Body of pancreas (tissue), 4 donors: ENCODE measurements around the gene HDDC3. TPM values are rescaled to one million over a fixed set of nuclear protein-coding genes. Genes with fewer than 3 reads are reported as not detected.

Experiments used
- ATAC-seq: fragments of 150-250 bp; one replicate; pipeline ENCODE4 v1.9.1; 2016
- DNase-seq, 4 donors: peaks; one replicate each; pipeline ENCODE4 v3.0.0-alpha.2; 2019
- H3K27ac ChIP-seq, 4 donors: fragments of 200-600 bp; sonication (generic); 1 replicate in 3 of 4; 2 replicates in 1 of 4; pipeline versions ENCODE4 v1.5.1 to v1.6.1; 2016 to 2019; ENCODE audit warnings: mild to moderate bottlenecking in 1 of 4, mixed read lengths in 1 of 4, moderate library complexity in 1 of 4
- H3K27me3 ChIP-seq, 2 donors: fragments of 200-600 bp; sonication (generic); one replicate each; pipeline ENCODE4 v1.6.0; 2016; ENCODE audit warnings: mild to moderate bottlenecking in 1 of 2
- H3K36me3 ChIP-seq, 2 donors: fragments of 200-600 bp; sonication (generic); replicated peaks in 1 of 2; 2 replicates each; pipeline ENCODE4 v1.5.1; 2016; ENCODE audit warnings: low read depth in 2 of 2; ENCODE audit not compliant: insufficient read depth in 1 of 2
- H3K4me1 ChIP-seq: fragments of 200-600 bp; sonication (generic); one replicate; pipeline ENCODE4 v1.6.0; 2016
- H3K4me3 ChIP-seq, 2 donors: fragments of 200-600 bp; sonication (generic); 1 replicate in 1 of 2; 2 replicates in 1 of 2; pipeline ENCODE4 v1.5.1; 2016 to 2019
- H3K9me3 ChIP-seq, 3 donors: fragments of 200-600 bp; sonication (generic); 1 replicate in 2 of 3; 2 replicates in 1 of 3; pipeline ENCODE4 v1.5.1; 2016
- POLR2A ChIP-seq, 3 donors: fragments of 450-650 bp; IDR thresholded peaks; one replicate each; pipeline ENCODE4 v1.6.1; 2016; ENCODE audit warnings: antibody characterized with exemption in 3 of 3, mild to moderate bottlenecking in 2 of 3
- WGBS, 2 donors: methylation state at CpG; one replicate each; pipeline ENCODE4 v1.1.5; 2017; 5-methylcytosine and 5-hydroxymethylcytosine counted together
- intact Hi-C: fragments of 100-400 bp; cut with DNase I; formaldehyde crosslinking; loops from one replicate; pipeline ENCODE4 v1.15.1; 2023
- total RNA-seq, 2 donors: library from RNA; depleted of rRNA; stranded (reverse); fragments of >200 nt; gene quantifications; one replicate each; pipeline ENCODE4 v1.1.0, GENCODE V29; 2016
- TF ChIP-seq, protein P1 (sequence below), 7 experiments: fragments of 450-650 bp in 4 of 7; fragments of 200-600 bp in 3 of 7; sonication (generic) in 3 of 7; IDR thresholded peaks; one replicate each; pipeline ENCODE4 v1.5.1; 2016 to 2019; ENCODE audit warnings: antibody characterized with exemption in 7 of 7

The HDDC3 gene
- total RNA-seq, 2 donors from 2014 or later, result 13.8 to 14.5 TPM

DNA sequence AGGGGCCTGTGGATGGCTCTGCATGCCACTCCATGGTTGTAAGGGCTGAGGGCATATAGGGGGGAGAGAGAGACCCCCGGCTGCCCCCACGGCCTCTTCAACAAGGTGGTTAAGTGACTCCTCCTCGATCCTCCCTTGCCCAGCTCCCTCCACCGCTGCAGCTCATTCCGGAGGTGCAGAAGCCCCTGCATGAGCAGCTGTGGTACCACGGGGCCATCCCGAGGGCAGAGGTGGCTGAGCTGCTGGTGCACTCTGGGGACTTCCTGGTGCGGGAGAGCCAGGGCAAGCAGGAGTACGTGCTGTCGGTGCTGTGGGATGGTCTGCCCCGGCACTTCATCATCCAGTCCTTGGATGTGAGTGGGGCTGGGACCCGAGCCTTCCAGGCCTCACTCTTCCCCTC lies 41.5 kb downstream of the HDDC3 start:
- TF ChIP-seq POLR2A (IDR thresholded peaks at IDR 0.05), result no peak
- TF ChIP-seq, protein P1, sequence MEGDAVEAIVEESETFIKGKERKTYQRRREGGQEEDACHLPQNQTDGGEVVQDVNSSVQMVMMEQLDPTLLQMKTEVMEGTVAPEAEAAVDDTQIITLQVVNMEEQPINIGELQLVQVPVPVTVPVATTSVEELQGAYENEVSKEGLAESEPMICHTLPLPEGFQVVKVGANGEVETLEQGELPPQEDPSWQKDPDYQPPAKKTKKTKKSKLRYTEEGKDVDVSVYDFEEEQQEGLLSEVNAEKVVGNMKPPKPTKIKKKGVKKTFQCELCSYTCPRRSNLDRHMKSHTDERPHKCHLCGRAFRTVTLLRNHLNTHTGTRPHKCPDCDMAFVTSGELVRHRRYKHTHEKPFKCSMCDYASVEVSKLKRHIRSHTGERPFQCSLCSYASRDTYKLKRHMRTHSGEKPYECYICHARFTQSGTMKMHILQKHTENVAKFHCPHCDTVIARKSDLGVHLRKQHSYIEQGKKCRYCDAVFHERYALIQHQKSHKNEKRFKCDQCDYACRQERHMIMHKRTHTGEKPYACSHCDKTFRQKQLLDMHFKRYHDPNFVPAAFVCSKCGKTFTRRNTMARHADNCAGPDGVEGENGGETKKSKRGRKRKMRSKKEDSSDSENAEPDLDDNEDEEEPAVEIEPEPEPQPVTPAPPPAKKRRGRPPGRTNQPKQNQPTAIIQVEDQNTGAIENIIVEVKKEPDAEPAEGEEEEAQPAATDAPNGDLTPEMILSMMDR (IDR thresholded peaks at IDR 0.05), result no peak
- H3K4me3 ChIP-seq, result no peak overlapping the region
- peaks cover 6% of the 10 kb centered on the region for H3K4me1 ChIP-seq
- no peak for DNase-seq
- no peak for ATAC-seq
- 55 to 78% methylated on average over 7 to 12 of the region's 12 CpGs for WGBS, 2 donors
- no peaks in the 10 kb centered on the region for H3K27me3 ChIP-seq
- intact Hi-C loops, result no loop called here
- H3K36me3 ChIP-seq, result no peaks in the 10 kb centered on the region
- no peaks in the 10 kb centered on the region for H3K9me3 ChIP-seq
- H3K27ac ChIP-seq, result no peak overlapping the region

- no peak overlapping the region for H3K4me3 ChIP-seq
- WGBS, 2 donors, result 76 to 82% methylated on average over 10 to 26 of the region's 31 CpGs
- H3K27ac ChIP-seq, result no peak overlapping the region
- no peaks in the 10 kb centered on the region for H3K9me3 ChIP-seq
- intact Hi-C loops, result loop anchor here (5.0 to 10.0 kb wide), 2 partner anchors 175 to 243 kb away; partner anchors contain the start of gene BLM
- H3K36me3 ChIP-seq, result no peaks in the 10 kb centered on the region
- H3K27me3 ChIP-seq, result no peaks in the 10 kb centered on the region
- TF ChIP-seq POLR2A (IDR thresholded peaks at IDR 0.05), result no peak
- TF ChIP-seq, protein P1 (IDR thresholded peaks at IDR 0.05), result no peak
- ATAC-seq (no peak), DNase-seq (no peak)
- H3K4me1 ChIP-seq, result peaks cover 15% of the 10 kb centered on the region
These were observed 42.5 kb downstream of the HDDC3 start for GRCh38 chr15:90889736-90890456.

DNA sequence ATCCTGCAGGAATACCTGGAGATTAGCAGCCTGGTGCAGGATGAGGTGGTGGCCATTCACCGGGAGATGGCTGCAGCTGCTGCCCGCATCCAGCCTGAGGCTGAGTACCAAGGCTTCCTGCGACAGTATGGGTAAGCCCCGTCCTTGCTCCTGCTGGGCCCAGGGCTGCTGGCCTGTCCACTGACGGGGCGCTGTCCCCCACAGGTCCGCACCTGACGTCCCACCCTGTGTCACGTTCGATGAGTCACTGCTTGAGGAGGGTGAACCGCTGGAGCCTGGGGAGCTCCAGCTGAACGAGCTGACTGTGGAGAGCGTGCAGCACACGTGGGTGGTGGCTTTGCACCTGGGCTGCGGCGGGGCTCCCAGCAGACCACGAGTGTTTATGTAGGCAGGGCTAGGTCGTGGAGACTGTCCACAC lies 43.0 kb downstream of the HDDC3 start:
- intact Hi-C loops, result loop anchor here (5.0 to 10.0 kb wide), 2 partner anchors 175 to 242 kb away; partner anchors contain the start of gene BLM
- no peaks in the 10 kb centered on the region for H3K9me3 ChIP-seq
- no peak overlapping the region for H3K4me3 ChIP-seq
- WGBS, 2 donors, result 79 to 91% methylated on average over 10 to 18 of the region's 18 CpGs
- no peak for DNase-seq
- no peak overlapping the region for H3K27ac ChIP-seq
- TF ChIP-seq, protein P1 (IDR thresholded peaks at IDR 0.05), result no peak
- ATAC-seq, result no peak
- no peaks in the 10 kb centered on the region for H3K27me3 ChIP-seq
- peaks cover 21% of the 10 kb centered on the region for H3K4me1 ChIP-seq
- no peaks in the 10 kb centered on the region for H3K36me3 ChIP-seq

GRCh38 chr15:90887037-90887481 lies 45.3 kb downstream of the HDDC3 start:
- Histone ChIP-seq H3K36me3 (no peaks in the 10 kb centered on the region), H3K27me3 (no peaks in the 10 kb centered on the region), H3K27ac (no peak overlapping the region), H3K4me1 (peaks cover 44% of the 10 kb centered on the region), H3K4me3 (no peak overlapping the region), H3K9me3 (no peaks in the 10 kb centered on the region)
- no peak for DNase-seq
- TF ChIP-seq, protein P1 (IDR thresholded peaks at IDR 0.05), result no peak
- TF ChIP-seq POLR2A (IDR thresholded peaks at IDR 0.05), result no peak
- ATAC-seq, result no peak
- 33 to 80% methylated on average over 2 to 13 of the region's 13 CpGs for WGBS, 2 donors
- intact Hi-C loops, result loop anchor here (5.0 to 10.0 kb wide), 2 partner anchors 172 to 240 kb away; partner anchors contain the start of gene BLM

DNA sequence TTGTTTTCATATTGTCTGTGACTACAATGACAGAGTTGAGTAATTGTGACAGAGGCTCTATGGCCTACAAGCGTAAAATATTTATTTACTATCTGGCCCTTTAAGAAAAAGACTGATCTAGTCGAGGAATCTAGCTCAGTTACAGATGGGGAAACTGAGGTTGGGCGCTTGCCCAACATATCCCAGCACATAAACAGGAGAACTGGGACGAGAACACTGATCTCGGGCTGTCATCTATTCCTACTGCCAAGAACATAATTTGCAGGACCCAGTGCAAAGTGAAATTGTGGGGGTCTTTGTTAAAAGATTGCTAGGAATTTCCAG lies 46.1 kb downstream of the HDDC3 start:
- Histone ChIP-seq H3K4me1 (peaks cover 47% of the 10 kb centered on the region), H3K9me3 (no peaks in the 10 kb centered on the region), H3K27me3 (no peaks in the 10 kb centered on the region), H3K27ac (no peak overlapping the region), H3K4me3 (no peak overlapping the region), H3K36me3 (no peaks in the 10 kb centered on the region)
- TF ChIP-seq POLR2A (IDR thresholded peaks at IDR 0.05), result no peak
- TF ChIP-seq, protein P1 (IDR thresholded peaks at IDR 0.05), result no peak
- 12 to 18% methylated on average over 5 of the region's 5 CpGs for whole genome bisulfite sequencing, 2 donors
- intact Hi-C loops, result loop anchor here (5.0 to 10.0 kb wide), 2 partner anchors 171 to 239 kb away; partner anchors contain the start of gene BLM
- ATAC-seq, result no peak
- no peak for DNase-seq
